Skeletal muscle tissue (tissue), 4 donors: ENCODE data around the gene CD47. TPM values are rescaled to one million over a fixed set of nuclear protein-coding genes. Genes with fewer than 3 reads are reported as not detected.

ENCODE experiments used
- H3K27ac ChIP-seq: one replicate; pipeline ENCODE4 v1.7.0; 2013; ENCODE audit warnings: mild to moderate bottlenecking, low read depth, low read length, inconsistent platforms
- H3K27me3 ChIP-seq, 3 donors: one replicate each; pipeline ENCODE4 v1.7.0; 2013; ENCODE audit warnings: low read length in 3 of 3; ENCODE audit not compliant: control insufficient read depth in 3 of 3, insufficient read depth in 3 of 3
- H3K36me3 ChIP-seq, 3 donors: one replicate each; pipeline ENCODE4 v1.7.0; 2013; ENCODE audit warnings: low read length in 3 of 3; ENCODE audit not compliant: control insufficient read depth in 3 of 3, insufficient read depth in 3 of 3
- H3K4me1 ChIP-seq, 3 donors: one replicate each; pipeline ENCODE4 v1.7.0; 2013; ENCODE audit warnings: low read length in 3 of 3, mild to moderate bottlenecking in 3 of 3; ENCODE audit not compliant: control insufficient read depth in 3 of 3, insufficient read depth in 3 of 3
- H3K4me3 ChIP-seq, 3 donors: one replicate each; pipeline ENCODE4 v1.7.0; 2013; ENCODE audit warnings: low read length in 3 of 3
- H3K9ac ChIP-seq, 3 donors: one replicate each; pipeline ENCODE4 v1.7.0; 2013; ENCODE audit warnings: low read length in 3 of 3, mild to moderate bottlenecking in 3 of 3, moderate library complexity in 2 of 3, low read depth in 1 of 3
- H3K9me3 ChIP-seq, 3 donors: one replicate each; pipeline ENCODE4 v1.7.0; 2013; ENCODE audit warnings: low read length in 3 of 3; ENCODE audit not compliant: control insufficient read depth in 3 of 3
- total RNA-seq: library from RNA; depleted of rRNA; stranded (reverse); fragments of >200 nt; gene quantifications from one replicate; pipeline ENCODE4 v1.2.3, GENCODE V29; 2014
- donor health status: Osteomylitis.

The CD47 gene
- total RNA-seq, 1 donor from 2014 or later = 52.7 TPM

- no peak overlapping the region for H3K9ac ChIP-seq
- H3K9me3 ChIP-seq = no peaks in the 10 kb centered on the region
- no peak overlapping the region for H3K4me3 ChIP-seq
- H3K27me3 ChIP-seq = no peaks in the 10 kb centered on the region
- H3K4me1 ChIP-seq = no peaks in the 10 kb centered on the region
- no peak overlapping the region for H3K27ac ChIP-seq
- no peaks in the 10 kb centered on the region for H3K36me3 ChIP-seq
These were observed 11.7 kb upstream of the CD47 start for GRCh38 chr3:108102420-108103039.

GRCh38 chr3:108100906-108101660 lies 10.3 kb upstream of the CD47 start:
- Histone ChIP-seq H3K9ac (no peak overlapping the region), H3K4me3 (no peak overlapping the region), H3K27me3 (no peaks in the 10 kb centered on the region), H3K9me3 (no peaks in the 10 kb centered on the region), H3K36me3 (no peaks in the 10 kb centered on the region), H3K27ac (no peak overlapping the region), H3K4me1 (no peaks in the 10 kb centered on the region)

GRCh38 chr3:108099679-108100428 lies 9.0 kb upstream of the CD47 start:
- Histone ChIP-seq H3K27me3 (no peaks in the 10 kb centered on the region), H3K4me1 (no peaks in the 10 kb centered on the region), H3K36me3 (no peaks in the 10 kb centered on the region), H3K9me3 (no peaks in the 10 kb centered on the region), H3K4me3 (no peak overlapping the region), H3K9ac (no peak overlapping the region), H3K27ac (no peak overlapping the region)

- no peaks in the 10 kb centered on the region for H3K9me3 ChIP-seq
- H3K4me3 ChIP-seq = no peak overlapping the region
- no peaks in the 10 kb centered on the region for H3K27me3 ChIP-seq
- H3K36me3 ChIP-seq = no peaks in the 10 kb centered on the region
- no peaks in the 10 kb centered on the region for H3K4me1 ChIP-seq
- H3K9ac ChIP-seq = no peak overlapping the region
- H3K27ac ChIP-seq = no peak overlapping the region
These were observed 8.4 kb upstream of the CD47 start for GRCh38 chr3:108099244-108099643.

GRCh38 chr3:108098003-108098370 lies 7.2 kb upstream of the CD47 start:
- Histone ChIP-seq H3K27me3 (no peaks in the 10 kb centered on the region), H3K4me1 (no peaks in the 10 kb centered on the region), H3K4me3 (no peak overlapping the region), H3K9me3 (no peaks in the 10 kb centered on the region), H3K9ac (no peak overlapping the region), H3K27ac (no peak overlapping the region), H3K36me3 (no peaks in the 10 kb centered on the region)

GRCh38 chr3:108097322-108098002 lies 6.6 kb upstream of the CD47 start:
- Histone ChIP-seq H3K27ac (no peak overlapping the region), H3K4me1 (no peaks in the 10 kb centered on the region), H3K9ac (no peak overlapping the region), H3K4me3 (no peak overlapping the region), H3K36me3 (no peaks in the 10 kb centered on the region), H3K27me3 (no peaks in the 10 kb centered on the region), H3K9me3 (no peaks in the 10 kb centered on the region)

GRCh38 chr3:108096532-108097321 lies 5.9 kb upstream of the CD47 start:
- Histone ChIP-seq H3K36me3 (no peaks in the 10 kb centered on the region), H3K9ac (no peak overlapping the region), H3K4me3 (no peak overlapping the region), H3K27me3 (no peaks in the 10 kb centered on the region), H3K4me1 (no peaks in the 10 kb centered on the region), H3K27ac (no peak overlapping the region), H3K9me3 (no peaks in the 10 kb centered on the region)

- Histone ChIP-seq H3K4me3 (no peak overlapping the region), H3K27ac (no peak overlapping the region), H3K27me3 (no peaks in the 10 kb centered on the region), H3K9ac (no peak overlapping the region), H3K36me3 (no peaks in the 10 kb centered on the region), H3K9me3 (no peaks in the 10 kb centered on the region), H3K4me1 (peaks cover 2 to 7% (median 6%) of the 10 kb centered on the region in 3 donors)
These were observed 2.8 kb upstream of the CD47 start for GRCh38 chr3:108093616-108094015.

GRCh38 chr3:108093021-108093420 lies 2.2 kb upstream of the CD47 start:
- Histone ChIP-seq H3K4me3 (no peak overlapping the region), H3K36me3 (no peaks in the 10 kb centered on the region), H3K4me1 (peaks cover 2 to 8% (median 6%) of the 10 kb centered on the region in 3 donors), H3K9me3 (no peaks in the 10 kb centered on the region), H3K27me3 (no peaks in the 10 kb centered on the region), H3K9ac (no peak overlapping the region), H3K27ac (no peak overlapping the region)
